Measurements from ENCODE around the gene TRIOBP.

TRIOBP gene

DNA sequence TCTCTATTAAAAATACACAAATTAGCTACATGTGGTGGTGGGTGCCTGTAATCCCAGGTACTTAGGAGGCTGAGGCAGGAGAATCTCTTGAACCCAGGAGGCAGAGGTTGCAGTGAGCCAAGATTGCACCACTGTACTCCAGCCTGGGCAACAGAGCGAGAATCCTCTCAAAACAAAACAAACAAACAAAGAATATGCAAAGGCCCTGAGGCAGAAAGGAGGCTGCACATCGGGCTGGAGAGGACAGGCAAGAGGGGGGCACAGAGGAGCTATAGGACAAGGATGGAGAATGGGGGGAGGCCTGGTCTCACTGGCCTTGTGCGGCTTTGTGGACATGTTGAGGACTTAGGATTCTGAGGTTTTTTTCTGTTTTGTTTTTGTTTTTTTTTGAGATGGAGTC, 8.4 kb downstream of the TRIOBP start:
- no peak overlapping the region for H2BK120ac ChIP-seq (ENCODE audit: low read depth, low read length)
- WGBS (ENCODE audit: extremely low coverage, insufficient coverage, low lambda C conversion rate): no CpG with 5 or more reads among the region's 3 CpGs
- no peak overlapping the region for H3K4ac ChIP-seq (ENCODE audit: low read depth, low read length)
- H2BK15ac ChIP-seq (replicated peaks; ENCODE audit: low read depth): no peak overlapping the region
- H3K36me3 ChIP-seq (ENCODE audit: control insufficient read depth, insufficient read depth, low read length): peaks cover 4% of the 10 kb centered on the region
- no peak overlapping the region for H4K5ac ChIP-seq (ENCODE audit: low read length)
- H4K8ac ChIP-seq (ENCODE audit: low read depth, low read length): no peak overlapping the region
- H3K23ac ChIP-seq (ENCODE audit: low read length): no peak overlapping the region
- no peak for DNase-seq
- H3K79me1 ChIP-seq (ENCODE audit: low read length): no peaks in the 10 kb centered on the region
- no peak overlapping the region for H3K18ac ChIP-seq (ENCODE audit: low read length)
- no peak overlapping the region for H2BK5ac ChIP-seq (ENCODE audit: low read length)
- no peak overlapping the region for H3K4me3 ChIP-seq (ENCODE audit: low read length)
- no peaks in the 10 kb centered on the region for H3K4me1 ChIP-seq (ENCODE audit: control insufficient read depth, low read depth, low read length)
- H3K56ac ChIP-seq (ENCODE audit: low read length): no peak overlapping the region
- no peak overlapping the region for H3K9ac ChIP-seq (ENCODE audit: low read length)
- H3K27ac ChIP-seq (ENCODE audit: low read depth, low read length): no peak overlapping the region
- no peak overlapping the region for H2AK5ac ChIP-seq (ENCODE audit: low read length)
- H3K79me2 ChIP-seq (ENCODE audit: control insufficient read depth, insufficient read depth, low read length): no peaks in the 10 kb centered on the region
- no peaks in the 10 kb centered on the region for H3K27me3 ChIP-seq (ENCODE audit: insufficient read depth, low read length, poor library complexity)
- H3K4me2 ChIP-seq (ENCODE audit: low read length): no peak overlapping the region

DNA sequence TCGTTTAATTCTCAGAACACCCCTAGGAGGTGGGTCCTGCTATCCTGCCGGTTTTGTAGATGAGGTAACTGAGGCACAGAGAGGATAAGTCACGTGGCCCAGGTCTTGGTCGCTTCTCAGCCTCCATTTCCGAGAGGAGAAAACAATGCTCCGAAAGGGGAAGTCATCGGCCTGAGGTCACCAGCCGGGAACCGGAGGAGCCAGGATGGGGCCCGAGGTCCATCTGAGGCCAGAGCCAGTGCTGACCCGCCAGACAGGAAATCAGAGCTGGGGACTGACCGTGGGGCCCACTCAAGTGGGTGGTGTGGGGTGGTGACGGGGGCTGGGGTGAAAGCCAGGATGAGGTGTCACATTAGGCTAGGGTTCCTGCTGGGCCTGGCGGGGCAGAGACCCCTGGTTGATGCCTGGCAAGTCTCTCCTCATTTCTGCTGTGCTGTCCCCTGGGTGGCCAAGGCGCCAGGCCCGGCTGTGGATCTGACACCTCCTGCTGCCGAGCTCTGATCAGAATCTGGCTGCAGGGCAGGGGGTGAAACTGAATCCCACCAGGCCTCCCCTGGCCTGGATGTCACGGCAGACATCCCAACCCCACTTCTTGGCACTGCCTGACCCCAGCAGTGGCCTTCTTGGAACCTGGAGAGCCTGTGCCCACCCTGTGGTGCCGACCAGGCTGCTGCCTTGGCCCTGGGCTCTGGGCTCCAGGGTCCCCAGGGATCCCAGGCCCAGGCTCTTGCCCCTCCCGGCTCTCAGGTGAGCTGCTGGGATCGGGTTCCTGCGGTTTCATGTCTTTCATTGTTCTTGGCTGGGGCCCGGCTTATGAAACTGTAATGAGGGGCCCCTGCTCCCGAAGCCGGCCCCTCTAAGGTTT, 12.0 kb downstream of the TRIOBP start:
- Histone ChIP-seq H3K79me2 (ENCODE audit: control insufficient read depth, insufficient read depth, low read length) (no peaks in the 10 kb centered on the region), H3K27ac (ENCODE audit: low read depth, low read length) (no peak overlapping the region), H2BK120ac (ENCODE audit: low read depth, low read length) (no peak overlapping the region), H3K36me3 (ENCODE audit: control insufficient read depth, insufficient read depth, low read length) (peaks cover 4% of the 10 kb centered on the region), H3K4ac (ENCODE audit: low read depth, low read length) (no peak overlapping the region), H3K4me2 (ENCODE audit: low read length) (no peak overlapping the region), H3K23ac (ENCODE audit: low read length) (no peak overlapping the region), H3K4me3 (ENCODE audit: low read length) (no peak overlapping the region), H4K8ac (ENCODE audit: low read depth, low read length) (no peak overlapping the region), H3K18ac (ENCODE audit: low read length) (no peak overlapping the region), H3K9ac (ENCODE audit: low read length) (no peak overlapping the region), H2BK15ac (replicated peaks; ENCODE audit: low read depth) (no peak overlapping the region), H3K4me1 (ENCODE audit: control insufficient read depth, low read depth, low read length) (no peaks in the 10 kb centered on the region), H3K27me3 (ENCODE audit: insufficient read depth, low read length, poor library complexity) (no peaks in the 10 kb centered on the region), H2AK5ac (ENCODE audit: low read length) (no peak overlapping the region), H3K56ac (ENCODE audit: low read length) (no peak overlapping the region), H2BK5ac (ENCODE audit: low read length) (no peak overlapping the region), H4K5ac (ENCODE audit: low read length) (no peak overlapping the region), H3K79me1 (ENCODE audit: low read length) (no peaks in the 10 kb centered on the region)
- WGBS (ENCODE audit: extremely low coverage, insufficient coverage, low lambda C conversion rate): no CpG with 5 or more reads among the region's 25 CpGs
- no peak for DNase-seq

DNA sequence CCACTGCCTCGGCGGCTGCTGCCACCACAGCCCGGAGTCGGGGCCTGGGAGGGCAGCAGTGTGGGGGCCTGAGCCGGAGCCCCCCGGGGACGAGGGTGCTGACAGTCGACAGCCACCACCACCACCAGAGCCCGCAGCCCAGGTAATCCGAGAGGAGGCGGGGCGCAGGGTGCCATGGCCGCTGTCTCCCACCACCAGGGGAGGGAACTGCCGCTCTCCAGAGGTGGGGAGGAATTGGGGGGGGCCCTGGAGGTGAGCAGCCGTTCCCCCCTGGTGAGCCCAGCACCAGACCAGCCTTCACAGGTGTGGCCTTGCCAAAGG, 12.6 kb downstream of the TRIOBP start:
- Histone ChIP-seq H2BK5ac (ENCODE audit: low read length) (no peak overlapping the region), H2BK15ac (replicated peaks; ENCODE audit: low read depth) (no peak overlapping the region), H3K56ac (ENCODE audit: low read length) (no peak overlapping the region)

DNA sequence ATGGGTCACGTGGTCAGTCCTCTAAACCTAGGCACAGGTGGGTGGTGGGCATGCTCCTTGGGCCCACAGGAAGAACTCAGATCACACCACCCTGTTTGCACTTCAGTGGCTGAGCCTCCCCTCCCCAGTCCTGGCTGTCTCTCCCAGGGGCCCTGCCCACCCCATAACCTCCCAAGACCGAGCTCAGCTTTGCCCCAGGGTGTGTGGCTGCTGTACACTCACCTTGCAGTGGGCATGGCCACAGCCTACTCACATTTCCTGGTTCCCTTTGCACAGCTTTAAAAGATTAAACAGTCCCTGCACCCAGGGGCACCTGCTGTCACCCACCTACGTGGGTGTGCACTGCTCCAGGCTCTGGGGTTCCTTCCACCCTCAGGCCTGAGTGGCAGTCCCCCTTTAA, 13.8 kb downstream of the TRIOBP start:
- no peak overlapping the region for H2BK15ac ChIP-seq (replicated peaks; ENCODE audit: low read depth)
- H3K79me1 ChIP-seq (ENCODE audit: low read length): no peaks in the 10 kb centered on the region
- no peak overlapping the region for H2BK120ac ChIP-seq (ENCODE audit: low read depth, low read length)
- no peak overlapping the region for H3K4ac ChIP-seq (ENCODE audit: low read depth, low read length)
- H3K56ac ChIP-seq (ENCODE audit: low read length): no peak overlapping the region
- H4K5ac ChIP-seq (ENCODE audit: low read length): no peak overlapping the region
- no peak overlapping the region for H3K27ac ChIP-seq (ENCODE audit: low read depth, low read length)
- H3K36me3 ChIP-seq (ENCODE audit: control insufficient read depth, insufficient read depth, low read length): peaks cover 4% of the 10 kb centered on the region
- no peaks in the 10 kb centered on the region for H3K27me3 ChIP-seq (ENCODE audit: insufficient read depth, low read length, poor library complexity)
- no peak overlapping the region for H3K4me3 ChIP-seq (ENCODE audit: low read length)
- no peaks in the 10 kb centered on the region for H3K79me2 ChIP-seq (ENCODE audit: control insufficient read depth, insufficient read depth, low read length)
- no peak overlapping the region for H3K9ac ChIP-seq (ENCODE audit: low read length)
- H3K23ac ChIP-seq (ENCODE audit: low read length): no peak overlapping the region
- H2AK5ac ChIP-seq (ENCODE audit: low read length): no peak overlapping the region
- H3K4me2 ChIP-seq (ENCODE audit: low read length): no peak overlapping the region
- no peak overlapping the region for H2BK5ac ChIP-seq (ENCODE audit: low read length)
- no peak overlapping the region for H3K18ac ChIP-seq (ENCODE audit: low read length)
- no peaks in the 10 kb centered on the region for H3K4me1 ChIP-seq (ENCODE audit: control insufficient read depth, low read depth, low read length)
- no peak for DNase-seq
- H4K8ac ChIP-seq (ENCODE audit: low read depth, low read length): no peak overlapping the region
- WGBS (ENCODE audit: extremely low coverage, insufficient coverage, low lambda C conversion rate): no CpG with 5 or more reads among the region's 3 CpGs

More for the DNA sequence above, 12.6 kb downstream of the TRIOBP start:
- Histone ChIP-seq H3K9ac (ENCODE audit: low read length) (no peak overlapping the region), H2BK120ac (ENCODE audit: low read depth, low read length) (no peak overlapping the region), H3K4me1 (ENCODE audit: control insufficient read depth, low read depth, low read length) (no peaks in the 10 kb centered on the region), H2AK5ac (ENCODE audit: low read length) (no peak overlapping the region), H3K18ac (ENCODE audit: low read length) (no peak overlapping the region), H3K4me3 (ENCODE audit: low read length) (no peak overlapping the region), H3K79me1 (ENCODE audit: low read length) (no peaks in the 10 kb centered on the region), H4K8ac (ENCODE audit: low read depth, low read length) (no peak overlapping the region), H3K4me2 (ENCODE audit: low read length) (no peak overlapping the region), H3K4ac (ENCODE audit: low read depth, low read length) (no peak overlapping the region), H3K36me3 (ENCODE audit: control insufficient read depth, insufficient read depth, low read length) (peaks cover 4% of the 10 kb centered on the region), H3K23ac (ENCODE audit: low read length) (no peak overlapping the region), H4K5ac (ENCODE audit: low read length) (no peak overlapping the region), H3K27ac (ENCODE audit: low read depth, low read length) (no peak overlapping the region), H3K79me2 (ENCODE audit: control insufficient read depth, insufficient read depth, low read length) (no peaks in the 10 kb centered on the region), H3K27me3 (ENCODE audit: insufficient read depth, low read length, poor library complexity) (no peaks in the 10 kb centered on the region)
- no CpG with 5 or more reads among the region's 15 CpGs for WGBS (ENCODE audit: extremely low coverage, insufficient coverage, low lambda C conversion rate)
- DNase-seq: no peak

DNA sequence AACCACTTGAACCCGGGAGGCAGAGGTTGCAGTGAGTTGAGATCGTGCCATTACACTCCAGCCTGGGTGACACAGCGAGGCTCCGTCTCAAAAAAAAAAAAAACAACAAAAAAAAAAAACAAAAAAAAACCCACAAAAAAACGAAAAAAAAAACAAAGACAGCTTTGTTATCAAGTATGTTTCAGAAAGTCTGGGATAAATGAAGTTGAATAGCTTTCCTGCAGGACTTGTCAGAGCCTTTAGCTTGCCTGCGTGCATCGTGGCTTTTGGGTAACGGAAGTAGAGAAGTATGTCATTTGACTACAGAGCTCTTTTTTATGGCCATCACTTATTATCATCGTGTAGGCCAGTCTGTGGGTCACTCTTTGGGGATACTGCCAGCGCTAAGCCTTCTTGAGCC, 14.6 kb downstream of the TRIOBP start:
- H2BK15ac ChIP-seq (replicated peaks; ENCODE audit: low read depth): no peak overlapping the region
- no peak overlapping the region for H3K23ac ChIP-seq (ENCODE audit: low read length)
- peaks cover 4% of the 10 kb centered on the region for H3K36me3 ChIP-seq (ENCODE audit: control insufficient read depth, insufficient read depth, low read length)
- no peaks in the 10 kb centered on the region for H3K27me3 ChIP-seq (ENCODE audit: insufficient read depth, low read length, poor library complexity)
- no peaks in the 10 kb centered on the region for H3K4me1 ChIP-seq (ENCODE audit: control insufficient read depth, low read depth, low read length)
- H4K8ac ChIP-seq (ENCODE audit: low read depth, low read length): no peak overlapping the region
- no peak overlapping the region for H3K4ac ChIP-seq (ENCODE audit: low read depth, low read length)
- H4K5ac ChIP-seq (ENCODE audit: low read length): no peak overlapping the region
- no peak overlapping the region for H2BK120ac ChIP-seq (ENCODE audit: low read depth, low read length)
- no peak overlapping the region for H2BK5ac ChIP-seq (ENCODE audit: low read length)
- H3K4me2 ChIP-seq (ENCODE audit: low read length): no peak overlapping the region
- H3K9ac ChIP-seq (ENCODE audit: low read length): no peak overlapping the region
- no peaks in the 10 kb centered on the region for H3K79me1 ChIP-seq (ENCODE audit: low read length)
- no peak overlapping the region for H3K56ac ChIP-seq (ENCODE audit: low read length)
- H3K4me3 ChIP-seq (ENCODE audit: low read length): no peak overlapping the region
- no peak for DNase-seq
- H3K18ac ChIP-seq (ENCODE audit: low read length): no peak overlapping the region
- WGBS (ENCODE audit: extremely low coverage, insufficient coverage, low lambda C conversion rate): no CpG with 5 or more reads among the region's 10 CpGs
- no peak overlapping the region for H2AK5ac ChIP-seq (ENCODE audit: low read length)
- H3K79me2 ChIP-seq (ENCODE audit: control insufficient read depth, insufficient read depth, low read length): no peaks in the 10 kb centered on the region
- H3K27ac ChIP-seq (ENCODE audit: low read depth, low read length): no peak overlapping the region

DNA sequence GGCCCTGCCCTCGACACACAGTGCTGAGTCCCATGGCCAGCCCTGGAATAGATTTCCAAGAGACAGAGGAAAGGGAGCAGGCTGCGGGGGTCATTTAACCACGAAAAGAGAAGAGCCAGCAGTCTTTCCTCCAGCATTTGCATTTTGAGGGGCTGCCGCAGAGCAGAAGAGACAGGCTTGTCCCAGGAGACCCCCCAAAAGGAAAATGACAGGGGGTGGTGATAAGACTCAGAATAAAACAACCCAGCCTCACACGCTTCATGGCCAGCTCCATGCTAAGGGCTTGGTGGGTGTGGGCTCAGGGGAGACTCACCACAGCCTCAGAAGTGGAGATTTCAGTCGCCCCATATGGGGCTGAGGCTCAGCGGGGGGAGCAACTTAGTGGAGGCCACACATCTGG, 16.9 kb downstream of the TRIOBP start:
- H3K9ac ChIP-seq (ENCODE audit: low read length): no peak overlapping the region
- H3K36me3 ChIP-seq (ENCODE audit: control insufficient read depth, insufficient read depth, low read length): peaks cover 5% of the 10 kb centered on the region
- H3K4ac ChIP-seq (ENCODE audit: low read depth, low read length): no peak overlapping the region
- no peak overlapping the region for H3K27ac ChIP-seq (ENCODE audit: low read depth, low read length)
- no peak overlapping the region for H4K5ac ChIP-seq (ENCODE audit: low read length)
- WGBS (ENCODE audit: extremely low coverage, insufficient coverage, low lambda C conversion rate): no CpG with 5 or more reads among the region's 7 CpGs
- H3K4me3 ChIP-seq (ENCODE audit: low read length): no peak overlapping the region
- no peaks in the 10 kb centered on the region for H3K79me1 ChIP-seq (ENCODE audit: low read length)
- no peak overlapping the region for H2BK120ac ChIP-seq (ENCODE audit: low read depth, low read length)
- no peaks in the 10 kb centered on the region for H3K79me2 ChIP-seq (ENCODE audit: control insufficient read depth, insufficient read depth, low read length)
- no peaks in the 10 kb centered on the region for H3K27me3 ChIP-seq (ENCODE audit: insufficient read depth, low read length, poor library complexity)
- H2BK15ac ChIP-seq (replicated peaks; ENCODE audit: low read depth): no peak overlapping the region
- H2BK5ac ChIP-seq (ENCODE audit: low read length): no peak overlapping the region
- no peak overlapping the region for H4K8ac ChIP-seq (ENCODE audit: low read depth, low read length)
- H2AK5ac ChIP-seq (ENCODE audit: low read length): no peak overlapping the region
- H3K4me2 ChIP-seq (ENCODE audit: low read length): no peak overlapping the region
- no peaks in the 10 kb centered on the region for H3K4me1 ChIP-seq (ENCODE audit: control insufficient read depth, low read depth, low read length)
- H3K23ac ChIP-seq (ENCODE audit: low read length): no peak overlapping the region
- H3K18ac ChIP-seq (ENCODE audit: low read length): no peak overlapping the region
- no peak for DNase-seq
- no peak overlapping the region for H3K56ac ChIP-seq (ENCODE audit: low read length)
